ENCODE results near the gene ACER3.
A peak's percentile ranks its signal among the peaks of the same experiment; 100 is the strongest.

ACER3 gene

DNA sequence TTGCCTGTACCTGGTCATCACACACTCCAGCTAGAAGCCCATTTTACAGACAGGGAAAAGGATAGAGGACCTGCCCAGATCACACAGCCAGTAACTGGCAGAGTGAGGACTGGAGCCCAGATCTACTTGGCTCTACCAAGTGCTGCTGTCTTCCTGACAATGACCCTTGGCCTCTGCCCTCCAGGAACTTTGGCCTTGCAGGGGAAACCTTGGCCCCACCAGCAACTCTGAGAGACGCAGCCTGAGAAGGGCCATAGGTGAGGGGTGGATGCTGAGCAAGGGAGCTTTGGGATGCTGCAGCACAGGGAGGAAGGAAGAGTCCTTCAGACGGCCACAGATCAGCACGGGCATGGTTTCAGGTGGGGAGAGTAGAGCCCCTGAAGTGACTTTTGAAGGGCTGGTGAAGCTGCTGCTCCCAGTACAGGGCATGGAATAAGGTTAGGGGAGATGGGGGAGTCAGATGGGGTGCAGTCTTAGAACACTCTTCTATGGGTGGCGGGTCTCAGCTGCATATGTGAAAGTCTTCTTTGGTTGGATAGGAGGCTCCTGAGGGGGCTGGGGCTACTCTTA lies 204.0 kb downstream of the ACER3 start:
- no peak for DNase-seq

DNA sequence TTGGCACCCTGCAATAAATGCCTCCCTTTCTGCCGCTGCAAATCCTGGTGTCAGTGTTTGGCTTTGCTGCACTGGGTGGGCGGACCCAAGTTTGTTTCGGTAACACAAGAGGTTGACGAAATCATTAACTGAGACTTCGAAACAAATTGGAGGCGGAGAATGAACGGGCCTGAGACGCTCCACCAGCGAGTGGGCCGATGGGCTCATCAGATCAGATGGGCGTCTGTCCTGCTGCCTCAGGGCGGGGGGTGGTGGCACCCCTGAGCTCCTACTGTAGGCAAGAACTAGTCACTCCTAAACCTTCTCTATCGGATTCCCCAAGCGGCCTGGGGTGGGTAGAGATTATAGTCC lies 205.1 kb downstream of the ACER3 start:
- no peak for DNase-seq

DNA sequence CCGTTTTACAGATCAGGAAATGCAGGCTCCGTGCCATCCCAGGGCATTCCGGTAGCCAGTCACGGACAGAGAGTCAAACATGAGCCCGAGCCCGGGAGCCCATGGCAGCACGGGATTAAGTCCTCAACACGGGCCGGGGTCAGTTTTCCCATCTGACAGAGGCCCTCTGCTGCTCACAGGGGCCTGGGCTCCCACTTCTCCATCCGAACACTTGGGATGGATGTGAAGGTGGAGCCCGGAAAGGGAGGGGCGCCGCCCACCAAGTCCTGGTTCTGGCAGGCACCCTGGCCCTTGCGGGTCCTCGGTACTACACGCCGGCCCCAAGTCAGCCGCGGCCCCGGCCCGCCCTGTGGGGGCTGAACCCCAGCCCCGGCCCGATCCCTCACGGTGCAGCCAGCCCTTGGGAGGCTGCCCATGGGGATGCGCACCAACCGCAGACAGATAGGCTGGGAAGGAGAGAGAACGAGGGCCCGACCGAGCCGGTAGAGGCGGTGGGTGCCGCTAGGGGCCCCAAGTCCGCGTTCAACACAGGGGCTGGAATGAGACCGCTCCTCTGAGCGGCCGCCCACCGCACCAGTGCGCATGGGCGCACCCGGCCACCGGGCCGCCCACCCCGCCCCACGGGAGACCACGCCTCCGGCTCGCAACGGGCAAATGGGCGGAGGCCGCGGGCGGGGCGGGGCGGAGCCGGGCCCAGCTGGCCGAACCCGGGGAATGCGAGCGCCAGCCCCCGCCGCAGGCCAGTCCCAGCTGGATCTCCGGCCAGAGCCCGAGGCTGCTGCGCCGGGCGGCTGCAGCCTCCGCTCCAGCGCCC lies 205.7 kb downstream of the ACER3 start, which contains the start of gene CAPN5:
CAPN5 (plus strand) TSS at position 743 of the 814 bp plus-strand sequence. CDS start 17,916 bp downstream, outside the sequence.
- peak; percentile 83 for DNase-seq

DNA sequence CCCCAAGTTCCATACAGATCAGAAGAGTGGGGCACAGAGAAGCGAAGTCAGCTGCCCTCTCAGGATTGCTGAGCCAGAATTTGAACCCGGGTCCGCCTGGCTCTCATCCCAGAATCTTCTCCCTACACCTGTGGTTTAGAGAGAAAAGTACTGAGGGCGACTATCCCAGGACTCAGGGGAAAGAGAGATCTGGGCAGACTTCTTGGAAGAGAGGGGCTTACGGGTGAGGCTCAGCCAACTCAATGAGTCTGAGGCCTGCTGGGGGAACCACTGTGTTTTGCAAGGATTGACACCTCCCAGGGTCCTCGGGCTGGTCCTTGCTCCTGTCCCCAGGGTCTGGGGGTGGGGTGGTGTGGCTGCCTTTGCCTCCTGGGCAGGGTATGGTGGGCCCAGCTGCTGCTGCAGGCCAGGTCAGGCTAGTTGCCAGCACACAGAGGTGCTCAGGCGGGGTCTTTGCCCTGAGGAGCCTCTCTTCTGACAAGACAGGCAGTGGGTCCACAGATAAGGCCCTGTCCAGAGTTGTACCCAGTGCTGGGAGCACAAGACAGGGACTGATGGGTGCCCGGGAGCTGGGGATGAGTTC lies 207.2 kb downstream of the ACER3 start:
- DNase-seq, result no peak

DNA sequence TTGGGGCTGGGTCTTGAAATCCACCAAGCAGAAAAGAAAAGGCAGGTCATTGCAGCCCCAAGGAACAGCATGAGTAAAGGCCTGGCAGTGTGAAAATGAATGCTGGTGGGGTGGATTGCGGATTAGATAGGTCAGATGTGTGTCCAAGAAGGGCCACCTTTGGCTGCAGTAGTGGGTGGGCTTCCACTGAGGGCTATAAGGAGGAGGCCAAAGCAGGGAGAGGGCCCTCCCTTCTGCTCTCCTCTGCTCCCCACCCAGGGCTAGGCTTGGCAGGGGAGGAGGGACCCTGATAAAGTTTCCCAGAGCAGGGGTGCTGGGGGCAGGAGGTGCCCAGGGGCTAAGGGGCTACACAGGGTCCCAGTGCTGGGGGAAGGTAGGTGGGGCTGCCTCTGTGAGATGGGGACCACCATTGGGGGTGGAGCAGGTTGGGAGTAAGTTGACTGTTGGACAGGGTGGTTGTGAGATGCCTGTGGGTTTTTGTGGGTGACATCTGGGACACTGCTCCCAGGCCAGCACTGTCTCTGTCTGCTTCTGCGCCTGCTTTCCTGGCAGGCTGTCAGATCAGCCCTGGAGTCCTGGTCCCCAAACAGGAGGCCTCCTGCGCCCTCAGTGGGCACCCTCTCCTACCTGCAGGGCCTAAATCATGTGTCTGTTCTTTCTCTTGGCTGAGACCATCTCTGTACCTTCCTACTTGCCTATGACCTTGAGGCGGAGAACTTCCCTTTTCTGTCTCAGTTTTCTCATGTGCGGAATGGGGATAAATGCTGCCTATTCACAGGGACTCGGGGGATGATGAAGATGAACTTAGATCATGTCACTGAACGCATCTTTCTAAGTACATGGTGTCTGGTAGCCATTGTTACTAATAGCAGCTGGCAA lies 208.0 kb downstream of the ACER3 start:
- no peak for DNase-seq

DNA sequence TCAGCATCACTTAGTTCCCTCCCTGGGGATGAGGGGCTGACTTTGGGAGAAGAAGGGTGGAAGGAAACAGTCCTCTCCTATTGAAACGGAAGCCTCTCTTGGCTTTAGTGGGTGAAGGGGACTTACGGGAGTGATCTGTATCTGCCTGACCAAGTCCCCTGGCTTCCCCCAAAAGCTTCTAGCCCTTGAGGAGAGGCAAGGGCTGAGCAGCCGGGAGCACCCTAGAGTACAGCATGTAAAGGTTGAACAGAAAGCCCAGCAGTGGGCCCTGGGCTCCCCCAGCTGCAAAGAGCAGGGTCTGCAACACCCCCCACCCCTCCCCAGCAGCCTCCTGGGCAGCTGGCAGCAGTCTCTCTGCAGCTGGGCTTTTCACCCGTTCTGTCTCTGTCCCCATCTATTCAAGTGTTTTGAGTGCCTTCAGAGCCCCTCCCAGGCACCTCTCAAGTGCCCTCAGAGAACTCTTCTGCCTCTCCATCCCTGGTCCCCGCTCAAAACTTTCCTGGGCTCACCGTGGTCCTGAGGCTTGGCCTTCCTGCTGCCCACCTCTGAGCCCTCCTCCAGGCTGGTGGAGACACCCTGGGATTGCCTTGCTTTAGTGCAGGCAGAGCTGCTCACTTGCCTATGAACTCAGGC lies 208.7 kb downstream of the ACER3 start:
- DNase-seq, result no peak

DNA sequence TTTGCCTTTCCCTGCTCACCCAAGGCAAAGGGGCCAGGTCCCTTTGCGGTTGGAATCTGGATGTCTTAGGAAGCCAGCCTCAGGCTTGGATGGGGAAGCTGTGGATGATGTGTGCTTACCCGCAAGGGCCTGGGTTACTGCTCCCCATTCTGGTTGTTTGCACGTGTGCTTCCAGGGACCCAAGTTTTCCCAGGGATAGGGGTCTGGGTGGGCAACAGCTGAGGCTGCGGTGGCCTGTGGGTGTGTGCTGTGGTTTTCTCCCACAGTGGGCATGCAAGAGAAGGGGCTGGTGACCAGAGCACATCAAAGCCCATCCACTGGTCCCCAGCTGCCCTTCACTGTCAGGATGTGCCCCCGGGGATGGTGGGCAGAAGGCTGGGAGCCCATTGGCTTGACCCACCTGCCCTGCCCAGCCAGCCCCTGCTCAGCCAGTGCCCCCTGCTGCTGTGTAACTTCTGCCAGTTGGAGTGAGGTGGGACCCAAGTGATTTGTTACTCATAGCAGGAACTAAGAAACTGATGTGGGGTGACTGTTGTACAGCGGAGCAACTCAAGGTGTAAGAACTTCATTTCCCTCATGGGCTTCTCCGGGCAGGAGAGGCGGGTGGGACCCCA lies 209.4 kb downstream of the ACER3 start:
- DNase-seq, result no peak

DNA sequence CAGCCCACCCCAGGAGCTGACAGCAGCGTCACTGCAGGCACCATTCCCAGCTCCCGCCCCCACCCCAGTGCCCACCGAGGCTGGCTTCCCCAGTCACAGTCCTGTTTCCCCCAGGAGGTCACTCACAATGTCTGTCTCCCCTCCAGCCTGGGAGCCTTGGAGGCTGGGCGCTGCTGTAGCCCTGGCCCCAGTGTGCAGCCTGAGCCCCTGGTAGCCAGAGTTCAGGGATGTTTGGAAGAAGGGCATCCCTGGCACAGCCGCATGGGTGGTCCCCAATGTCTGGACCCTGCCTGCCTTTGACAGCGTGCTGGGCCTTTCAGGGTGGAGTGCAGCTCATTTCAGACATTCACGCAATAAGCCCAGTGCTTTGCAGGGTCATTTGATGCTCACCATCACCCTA lies 210.4 kb downstream of the ACER3 start:
- no peak for DNase-seq

DNA sequence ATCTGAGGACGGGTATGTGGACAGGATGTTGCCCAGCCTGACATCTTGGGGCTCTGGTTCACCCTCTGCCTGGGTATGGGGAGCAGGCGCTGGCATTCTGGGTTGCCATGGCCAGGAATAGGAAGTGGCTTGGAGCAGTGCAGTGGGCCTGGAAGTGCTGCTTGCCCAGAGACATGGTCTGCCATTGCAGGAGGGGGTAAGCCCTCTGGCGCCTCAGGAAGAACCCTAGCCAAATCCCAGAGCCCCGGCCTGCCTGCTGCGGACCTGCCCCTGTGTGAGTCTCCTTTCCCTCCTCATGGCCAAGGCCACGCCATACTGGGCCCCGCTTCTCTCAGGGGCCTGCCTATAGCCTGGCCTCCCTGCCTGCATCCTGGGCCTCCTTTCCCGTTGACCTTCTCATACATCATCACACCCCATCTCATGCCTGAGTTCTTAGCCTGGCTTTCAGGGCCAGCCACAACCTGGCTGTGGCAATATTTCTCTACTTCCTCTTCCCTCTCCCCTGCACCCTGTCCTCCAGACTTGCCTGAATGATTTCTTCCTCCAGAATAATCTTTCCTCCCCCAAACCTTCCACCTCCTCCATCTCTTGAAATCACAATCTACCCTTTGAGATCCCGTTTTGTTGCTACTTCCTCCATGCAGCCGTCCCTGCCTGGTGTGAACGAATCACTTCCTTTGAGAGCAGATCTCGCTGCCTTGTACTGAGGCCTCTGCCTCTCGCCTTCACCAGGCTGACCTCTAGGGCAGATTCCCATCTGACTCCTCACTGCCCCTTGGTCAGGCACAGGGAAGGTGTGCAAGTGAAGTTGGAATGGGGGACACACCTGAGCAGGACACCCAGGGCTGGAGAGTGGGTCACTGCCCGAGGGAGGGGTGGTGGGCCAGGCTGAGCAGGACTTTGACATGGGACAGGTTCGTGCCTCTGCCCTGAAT lies 211.2 kb downstream of the ACER3 start:
- DNase-seq, result no peak

DNA sequence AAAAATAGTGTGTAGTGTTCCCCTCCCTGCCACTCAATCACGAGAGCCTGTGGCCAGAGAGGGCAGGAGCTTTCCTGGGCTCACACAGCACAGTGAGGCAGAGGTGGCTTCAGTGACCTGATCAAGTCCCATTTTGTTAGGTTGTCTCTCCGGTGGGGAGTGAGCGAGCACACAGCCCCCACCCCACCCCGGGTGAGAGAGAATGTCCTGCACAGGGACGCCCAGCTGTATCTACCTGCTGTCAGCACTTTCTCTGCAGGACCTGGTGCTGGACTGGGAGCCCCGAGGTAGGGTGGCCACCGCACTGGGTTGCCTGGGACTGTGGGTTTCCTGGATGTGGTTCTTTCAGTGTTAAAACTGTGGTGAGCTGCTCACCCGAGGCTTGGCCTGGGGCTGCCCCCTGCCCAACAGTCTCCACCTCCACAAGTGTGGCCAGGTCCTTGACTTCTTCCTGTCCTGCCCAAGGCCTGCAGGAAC lies 212.2 kb downstream of the ACER3 start:
- DNase-seq, result no peak

DNA sequence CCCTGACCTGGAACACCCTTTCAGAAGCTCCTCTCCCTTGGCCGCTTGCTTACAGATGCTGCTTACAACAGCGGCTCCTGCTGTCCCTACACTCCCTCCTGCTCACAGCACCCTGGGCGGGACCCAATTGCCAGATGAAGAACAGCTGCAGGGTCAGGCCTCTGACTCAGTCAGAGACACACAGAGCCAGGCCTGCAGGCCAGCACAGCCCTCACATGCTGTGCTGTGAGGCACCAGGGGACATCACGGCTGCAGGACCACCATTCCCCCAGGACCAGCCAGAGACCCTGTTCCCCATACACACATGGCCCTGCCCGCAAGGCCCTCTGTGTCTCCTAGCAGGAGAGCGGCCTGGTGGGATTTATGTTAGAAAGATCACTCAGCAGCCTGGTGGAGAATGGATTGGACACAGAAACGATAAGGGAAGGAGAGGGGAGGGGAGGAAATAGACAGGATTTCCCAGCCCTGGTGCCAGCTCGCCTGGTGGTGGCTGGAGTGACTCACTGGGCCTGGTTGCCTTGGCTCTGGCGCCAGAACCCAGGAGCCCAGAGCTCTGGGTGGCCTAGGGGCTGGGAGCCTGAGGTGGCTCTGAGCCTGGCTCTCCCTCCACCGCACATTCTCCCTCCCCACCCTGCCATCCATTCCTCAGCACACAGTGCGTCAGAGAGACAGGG lies 212.7 kb downstream of the ACER3 start:
- no peak for DNase-seq

DNA sequence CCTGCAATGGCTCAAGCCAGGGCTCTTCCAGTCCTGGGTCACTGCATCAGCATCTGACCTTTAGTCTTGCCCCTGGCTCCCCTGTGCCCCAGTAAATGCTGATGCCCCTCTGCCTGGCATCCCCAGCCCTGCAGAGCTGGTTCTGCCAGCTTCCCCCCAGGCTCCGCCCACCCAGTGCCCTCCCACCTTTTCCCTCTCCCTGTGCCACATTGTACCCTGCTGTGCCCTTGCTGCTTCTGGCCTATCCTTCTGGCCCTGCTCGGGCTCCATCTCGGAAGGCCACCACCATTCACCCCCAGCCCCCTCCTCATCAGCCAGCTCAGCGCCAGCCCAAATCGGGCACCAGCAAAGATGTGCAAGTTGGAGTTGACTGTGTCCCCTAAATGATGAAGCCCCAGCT lies 213.5 kb downstream of the ACER3 start:
- no peak for DNase-seq

DNA sequence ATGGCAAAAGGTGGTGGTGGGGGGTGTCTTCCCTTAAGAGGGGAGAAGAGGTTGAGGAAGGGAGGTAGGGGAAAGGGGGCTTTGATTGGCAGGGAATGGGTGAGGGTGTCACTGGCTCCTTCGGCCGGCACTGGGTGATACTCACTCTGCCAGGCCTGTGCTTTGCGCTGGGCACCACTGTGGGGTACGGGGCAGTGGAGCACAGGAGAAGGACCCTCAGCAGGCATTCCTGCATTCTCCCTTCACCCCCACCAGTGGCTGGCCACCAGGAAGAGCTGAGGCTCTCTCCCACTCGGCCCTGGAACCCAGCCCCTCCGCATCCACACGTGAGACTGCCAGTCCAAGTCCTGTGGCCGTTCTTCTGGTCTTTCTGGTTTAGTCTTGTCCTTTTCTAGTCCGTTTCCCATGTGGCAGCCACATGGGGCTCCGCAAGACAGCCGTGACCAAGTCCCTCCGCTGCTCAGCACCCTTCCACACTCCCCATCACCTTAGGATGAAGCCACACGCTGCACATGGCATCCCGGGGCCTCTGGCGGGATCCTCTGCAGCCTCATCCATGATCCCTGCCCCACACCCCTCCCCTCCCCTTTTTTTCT lies 214.0 kb downstream of the ACER3 start:
- DNase-seq, result no peak

DNA sequence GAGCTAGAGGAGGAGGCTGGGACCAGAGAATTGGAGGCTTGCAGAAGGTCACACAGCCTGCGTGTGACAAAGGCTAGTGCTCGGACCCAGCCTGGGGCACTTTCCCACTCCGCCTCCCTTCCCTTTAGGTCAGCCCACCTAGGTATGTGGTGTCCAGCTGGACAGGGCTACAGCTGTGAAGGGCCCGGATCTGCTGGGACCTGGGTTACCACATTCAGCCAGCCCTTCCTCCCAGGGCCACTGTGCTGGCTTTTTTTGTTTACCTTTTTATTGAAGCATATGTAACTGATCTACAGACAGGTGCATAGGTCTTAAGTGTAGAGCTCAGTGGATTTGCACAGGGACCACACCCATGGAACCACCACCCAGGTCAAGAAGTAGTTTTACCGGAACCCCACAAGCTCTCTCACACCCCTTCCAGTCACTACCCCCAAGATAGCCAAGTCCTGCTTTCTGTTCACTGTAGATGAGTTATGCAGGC lies 214.7 kb downstream of the ACER3 start:
- DNase-seq, result no peak
